Glomerular visceral epithelial cell (primary cell): Measurements from ENCODE around the gene CDK2AP2.
"Not testable (repeated sequence)": the region's sequence is repeated elsewhere in the genome, so short reads cannot be mapped to it uniquely, and the experiment has no call there.

Experiments
- DNase-seq: peaks from one replicate; pipeline ENCODE4 v3.0.0-alpha.2; 2016; ENCODE audit errors: extremely low spot score

Gene CDK2AP2

GRCh38 chr11:67466367-67466766 is 41.6 kb downstream of the CDK2AP2 start:
- no peak for DNase-seq

- DNase-seq: not testable (repeated sequence)
Observed at GRCh38 chr11:67465530-67465929, 42.4 kb downstream of the CDK2AP2 start.

- DNase-seq: no peak
Observed at GRCh38 chr11:67465189-67465510, 42.8 kb downstream of the CDK2AP2 start.

GRCh38 chr11:67464411-67465188 is 43.4 kb downstream of the CDK2AP2 start:
- peak; percentile 94 for DNase-seq

GRCh38 chr11:67463680-67464410 is 44.1 kb downstream of the CDK2AP2 start:
- peak; percentile 88 for DNase-seq

- DNase-seq: no peak
Observed at GRCh38 chr11:67463186-67463585, 44.8 kb downstream of the CDK2AP2 start.

GRCh38 chr11:67458266-67458665 is 49.7 kb downstream of the CDK2AP2 start:
- DNase-seq: no peak

GRCh38 chr11:67457453-67457852 is 50.5 kb downstream of the CDK2AP2 start:
- no peak for DNase-seq
